Measurements from ENCODE around the gene CCL20. TPM values are rescaled to one million over a fixed set of nuclear protein-coding genes. Genes with fewer than 3 reads are reported as not detected.
"Not testable (repeated sequence)": the region's sequence is repeated elsewhere in the genome, so short reads cannot be mapped to it uniquely, and the experiment has no call there.

CCL20 gene
- total and polyA plus RNA-seq, 3 donors from 2014 or later = 0.55 to 0.99 (median 0.81) TPM

DNA sequence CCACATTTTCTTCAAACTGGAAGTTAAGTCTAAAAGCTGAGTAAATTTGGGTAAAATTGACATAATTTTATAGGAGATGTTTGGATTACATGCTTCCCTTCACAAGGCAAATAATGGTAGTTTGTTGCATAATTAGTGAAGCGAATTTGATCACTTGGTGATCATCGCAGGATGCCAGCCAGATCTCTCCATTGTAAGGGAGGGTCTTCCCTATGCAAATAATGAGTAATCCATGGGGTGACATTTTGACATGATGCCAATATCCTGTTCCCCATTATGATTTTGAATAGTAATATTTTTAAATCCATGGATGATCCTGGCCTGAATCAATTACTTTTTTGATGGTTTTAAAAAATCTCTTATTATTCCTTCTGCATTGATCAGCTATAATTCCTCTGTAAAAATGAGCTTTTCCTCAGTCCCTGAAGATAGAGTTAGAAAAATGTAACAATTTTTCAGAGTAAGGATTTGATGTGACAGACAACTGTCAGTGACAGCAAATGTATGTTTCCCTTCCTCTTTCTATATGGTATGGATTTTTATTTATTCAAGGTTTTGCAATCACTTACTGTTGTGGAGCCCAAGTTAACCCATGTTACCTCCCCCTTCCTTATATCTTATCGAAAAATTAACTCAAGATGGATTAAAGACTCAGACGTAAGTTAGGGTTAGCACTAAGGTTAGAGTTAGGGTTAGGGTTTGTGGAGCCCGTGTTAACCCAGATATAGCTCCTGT, 21.4 kb downstream of the CCL20 start:
- intact Hi-C loops (cut with DNase I; ENCODE audit: low total_unique reads) = no loop called here
- WGBS, 2 donors = 87 to 89% methylated on average over 5 of the region's 5 CpGs
- no peak overlapping the region for H3K4me3 ChIP-seq
- TF ChIP-seq POLR2A (IDR thresholded peaks at IDR 0.05) = no peak
- TF ChIP-seq, protein P1, sequence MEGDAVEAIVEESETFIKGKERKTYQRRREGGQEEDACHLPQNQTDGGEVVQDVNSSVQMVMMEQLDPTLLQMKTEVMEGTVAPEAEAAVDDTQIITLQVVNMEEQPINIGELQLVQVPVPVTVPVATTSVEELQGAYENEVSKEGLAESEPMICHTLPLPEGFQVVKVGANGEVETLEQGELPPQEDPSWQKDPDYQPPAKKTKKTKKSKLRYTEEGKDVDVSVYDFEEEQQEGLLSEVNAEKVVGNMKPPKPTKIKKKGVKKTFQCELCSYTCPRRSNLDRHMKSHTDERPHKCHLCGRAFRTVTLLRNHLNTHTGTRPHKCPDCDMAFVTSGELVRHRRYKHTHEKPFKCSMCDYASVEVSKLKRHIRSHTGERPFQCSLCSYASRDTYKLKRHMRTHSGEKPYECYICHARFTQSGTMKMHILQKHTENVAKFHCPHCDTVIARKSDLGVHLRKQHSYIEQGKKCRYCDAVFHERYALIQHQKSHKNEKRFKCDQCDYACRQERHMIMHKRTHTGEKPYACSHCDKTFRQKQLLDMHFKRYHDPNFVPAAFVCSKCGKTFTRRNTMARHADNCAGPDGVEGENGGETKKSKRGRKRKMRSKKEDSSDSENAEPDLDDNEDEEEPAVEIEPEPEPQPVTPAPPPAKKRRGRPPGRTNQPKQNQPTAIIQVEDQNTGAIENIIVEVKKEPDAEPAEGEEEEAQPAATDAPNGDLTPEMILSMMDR (IDR thresholded peaks at IDR 0.05) = no peak
- no peaks in the 10 kb centered on the region for H3K4me1 ChIP-seq
- no peaks in the 10 kb centered on the region for H3K36me3 ChIP-seq (ENCODE audit: low read depth, missing control alignments)
- no peak for DNase-seq
- no peak overlapping the region for H3K27ac ChIP-seq
- no peaks in the 10 kb centered on the region for H3K9me3 ChIP-seq
- no peaks in the 10 kb centered on the region for H3K27me3 ChIP-seq

DNA sequence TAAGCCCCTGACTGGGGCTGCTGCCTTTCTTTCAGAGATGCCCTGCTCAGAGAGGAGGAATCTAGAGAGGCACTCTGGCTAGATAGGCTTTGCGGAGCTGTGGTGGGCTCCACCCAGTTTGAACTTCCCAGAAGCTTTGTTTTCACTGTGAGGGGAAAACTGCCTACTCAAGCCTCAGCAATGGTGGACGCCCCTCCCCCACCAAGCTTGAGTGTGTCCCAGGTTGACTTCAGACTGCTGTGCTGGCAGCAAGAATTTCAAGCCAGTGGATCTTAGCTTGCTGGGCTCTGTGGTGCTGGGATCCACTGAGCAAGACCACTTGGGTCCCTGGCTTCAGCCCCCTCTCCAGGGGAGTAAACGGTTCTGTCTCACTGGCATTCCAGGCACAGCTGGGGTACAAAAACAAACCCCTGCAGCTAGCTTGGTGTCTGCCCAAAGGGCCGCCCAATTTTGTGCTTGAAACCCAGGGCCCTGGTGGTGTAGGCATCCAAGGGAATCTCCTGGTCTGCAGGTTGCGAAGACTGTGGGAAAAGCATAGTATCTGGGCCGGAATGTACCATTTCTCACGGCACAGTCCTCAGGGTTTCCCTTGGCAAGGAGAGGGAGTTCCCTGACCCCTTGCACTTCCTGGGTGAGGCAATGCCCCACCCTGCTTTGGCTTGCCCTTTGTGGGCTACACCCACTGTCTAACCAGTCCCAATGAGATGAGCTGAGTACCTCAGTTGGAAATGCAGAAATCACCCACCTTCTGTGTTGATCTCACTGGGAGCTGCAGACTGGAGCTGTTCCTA, 25.9 kb downstream of the CCL20 start:
- DNase-seq; H3K27ac ChIP-seq; intact Hi-C loops (cut with DNase I; ENCODE audit: low total_unique reads); H3K27me3 ChIP-seq; H3K4me3 ChIP-seq; H3K36me3 ChIP-seq (ENCODE audit: low read depth, missing control alignments); H3K4me1 ChIP-seq; H3K9me3 ChIP-seq: not testable (repeated sequence)
- 87 to 98% methylated on average over 4 to 7 of the region's 7 CpGs for WGBS, 2 donors

DNA sequence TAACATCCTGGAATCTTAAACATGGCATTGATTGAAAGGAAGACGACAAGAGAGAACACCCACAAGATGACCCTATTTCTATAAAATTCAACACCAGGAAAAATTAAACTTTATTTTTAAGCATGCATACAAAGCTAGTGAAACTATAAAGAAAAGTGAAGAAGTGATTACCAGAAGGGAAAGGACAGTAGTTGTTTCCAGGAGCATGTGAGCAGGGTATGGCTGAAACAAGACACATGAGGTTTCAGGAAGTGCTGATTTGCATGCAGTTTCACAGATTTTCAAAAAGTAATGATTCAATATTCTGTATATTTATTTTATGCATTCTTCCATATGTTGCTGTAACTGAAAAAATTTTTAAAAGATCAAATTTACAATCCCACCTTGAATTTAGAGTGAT, 33.2 kb downstream of the CCL20 start:
- Histone ChIP-seq H3K4me3 (no peak overlapping the region), H3K27me3 (no peaks in the 10 kb centered on the region), H3K9me3 (no peaks in the 10 kb centered on the region), H3K36me3 (ENCODE audit: low read depth, missing control alignments) (no peaks in the 10 kb centered on the region), H3K27ac (no peak overlapping the region), H3K4me1 (no peaks in the 10 kb centered on the region)
- no peak for DNase-seq
- WGBS, 2 donors = 81% methylated on average over 1 of the region's 1 CpG
- no peak for TF ChIP-seq POLR2A (IDR thresholded peaks at IDR 0.05)
- TF ChIP-seq, protein P1 (IDR thresholded peaks at IDR 0.05) = no peak
- intact Hi-C loops (cut with DNase I; ENCODE audit: low total_unique reads) = no loop called here

DNA sequence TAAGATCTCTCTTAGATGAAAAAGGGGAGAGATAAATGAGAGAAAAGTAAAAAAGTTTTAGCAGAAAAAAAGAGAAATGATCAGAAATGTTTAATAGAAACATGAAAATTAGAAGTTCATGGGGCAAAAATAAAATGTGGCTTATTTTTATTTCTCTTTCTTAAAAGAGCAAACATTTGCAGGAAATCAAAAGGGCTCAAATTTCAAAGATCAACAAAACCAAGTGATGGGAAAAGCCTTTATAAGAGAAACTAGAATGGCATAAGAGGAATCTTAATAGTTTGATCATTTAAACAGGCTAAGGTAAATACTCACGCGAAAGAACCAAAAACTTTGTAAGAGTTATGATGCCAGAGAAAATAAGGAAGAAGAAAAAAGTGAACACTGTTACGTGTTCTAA, 34.5 kb downstream of the CCL20 start:
- H3K4me3 ChIP-seq = no peak overlapping the region
- H3K27ac ChIP-seq = no peak overlapping the region
- 36 to 63% methylated on average over 3 of the region's 3 CpGs for WGBS, 2 donors
- TF ChIP-seq, protein P1 (IDR thresholded peaks at IDR 0.05) = no peak
- TF ChIP-seq POLR2A (IDR thresholded peaks at IDR 0.05) = no peak
- H3K9me3 ChIP-seq = no peaks in the 10 kb centered on the region
- intact Hi-C loops (cut with DNase I; ENCODE audit: low total_unique reads) = no loop called here
- no peaks in the 10 kb centered on the region for H3K36me3 ChIP-seq (ENCODE audit: low read depth, missing control alignments)
- H3K27me3 ChIP-seq = no peaks in the 10 kb centered on the region
- H3K4me1 ChIP-seq = no peaks in the 10 kb centered on the region
- DNase-seq = no peak

DNA sequence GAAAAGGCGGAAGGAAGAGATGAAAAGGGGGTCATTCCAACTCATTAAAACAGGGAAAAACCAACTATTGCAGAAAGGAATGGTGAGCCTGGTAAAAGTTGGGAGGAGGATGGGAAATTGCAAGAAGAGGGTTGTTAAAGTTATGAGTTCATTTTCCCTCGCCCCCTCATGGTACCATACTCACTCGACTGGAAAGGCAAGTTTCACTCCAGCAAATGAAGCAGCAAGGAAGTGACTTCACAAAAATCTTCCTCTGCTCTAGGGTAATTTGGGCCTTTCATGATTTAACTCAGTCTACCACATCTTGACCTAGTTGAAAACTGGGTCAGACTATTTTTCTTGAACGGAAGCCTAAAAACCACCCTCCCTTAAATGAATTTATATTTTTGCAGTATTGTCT, 34.9 kb downstream of the CCL20 start:
- 54 to 82% methylated on average over 4 of the region's 4 CpGs for WGBS, 2 donors
- no peaks in the 10 kb centered on the region for H3K4me1 ChIP-seq
- DNase-seq = no peak
- H3K27me3 ChIP-seq = no peaks in the 10 kb centered on the region
- no peak overlapping the region for H3K4me3 ChIP-seq
- no peaks in the 10 kb centered on the region for H3K36me3 ChIP-seq (ENCODE audit: low read depth, missing control alignments)
- no peaks in the 10 kb centered on the region for H3K9me3 ChIP-seq
- TF ChIP-seq, protein P1 (IDR thresholded peaks at IDR 0.05) = no peak
- no peak for TF ChIP-seq POLR2A (IDR thresholded peaks at IDR 0.05)
- intact Hi-C loops (cut with DNase I; ENCODE audit: low total_unique reads) = no loop called here
- no peak overlapping the region for H3K27ac ChIP-seq
